GM18526 (cell line): ENCODE results near the gene NADSYN1.
"Not testable (repeated sequence)": the region's sequence is repeated elsewhere in the genome, so short reads cannot be mapped to it uniquely, and the experiment has no call there.

Experiments
- POLR2A ChIP-seq: IDR thresholded peaks from 3 replicates; pipeline ENCODE4 v1.6.1; 2011; ENCODE audit not compliant: insufficient read length; ENCODE audit errors: extremely low read depth

NADSYN1 gene

GRCh38 chr11:71535825-71536224, 82.8 kb downstream of the NADSYN1 start:
- no peak for TF ChIP-seq POLR2A

- TF ChIP-seq POLR2A = no peak
Measured at GRCh38 chr11:71537537-71537936, 84.5 kb downstream of the NADSYN1 start.

DNA sequence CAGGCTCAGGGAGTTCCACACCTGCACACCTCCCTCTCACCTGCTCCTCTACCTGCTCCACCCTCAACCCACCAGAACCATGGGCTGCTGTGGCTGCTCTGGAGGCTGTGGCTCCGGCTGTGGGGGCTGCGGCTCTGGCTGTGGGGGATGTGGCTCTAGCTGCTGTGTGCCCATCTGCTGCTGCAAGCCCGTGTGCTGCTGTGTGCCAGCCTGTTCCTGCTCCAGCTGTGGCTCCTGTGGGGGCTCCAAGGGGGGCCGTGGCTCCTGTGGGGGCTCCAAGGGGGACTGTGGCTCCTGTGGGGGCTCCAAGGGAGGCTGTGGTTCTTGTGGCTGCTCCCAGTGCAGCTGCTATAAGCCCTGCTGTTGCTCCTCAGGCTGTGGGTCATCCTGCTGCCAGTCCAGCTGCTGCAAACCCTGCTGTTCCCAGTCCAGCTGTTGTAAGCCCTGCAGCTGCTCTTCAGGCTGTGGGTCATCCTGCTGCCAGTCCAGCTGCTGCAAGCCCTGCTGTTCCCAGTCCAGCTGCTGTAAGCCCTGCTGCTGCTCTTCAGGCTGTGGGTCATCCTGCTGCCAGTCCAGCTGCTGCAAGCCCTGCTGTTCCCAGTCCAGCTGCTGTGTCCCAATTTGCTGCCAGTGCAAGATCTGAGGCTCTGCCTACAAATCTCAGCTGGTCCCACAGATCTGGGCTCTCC, 85.1 kb downstream of the NADSYN1 start, which contains the start of gene KRTAP5-8:
KRTAP5-8 (plus strand) TSS at position 49 of the 689 bp plus-strand sequence; CDS start at position 80, 31 bp downstream.
- not testable (repeated sequence) for TF ChIP-seq POLR2A

DNA sequence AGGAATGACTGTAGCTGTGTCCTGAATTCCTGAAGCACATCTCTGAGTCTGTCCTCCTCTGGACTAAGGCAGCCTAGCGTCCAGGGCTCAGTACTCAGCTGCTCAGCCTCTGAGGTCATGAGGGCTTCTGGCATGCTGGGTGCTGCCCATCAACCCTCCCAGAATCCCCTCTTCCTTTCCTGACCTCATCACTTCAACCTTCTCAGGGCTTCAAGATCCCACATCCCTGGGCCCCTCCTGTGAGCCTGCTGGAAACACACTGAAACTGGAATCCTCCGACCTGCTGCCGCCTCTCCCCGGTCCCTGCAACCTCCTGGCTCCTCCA, 85.6 kb downstream of the NADSYN1 start:
- TF ChIP-seq POLR2A = no peak

DNA sequence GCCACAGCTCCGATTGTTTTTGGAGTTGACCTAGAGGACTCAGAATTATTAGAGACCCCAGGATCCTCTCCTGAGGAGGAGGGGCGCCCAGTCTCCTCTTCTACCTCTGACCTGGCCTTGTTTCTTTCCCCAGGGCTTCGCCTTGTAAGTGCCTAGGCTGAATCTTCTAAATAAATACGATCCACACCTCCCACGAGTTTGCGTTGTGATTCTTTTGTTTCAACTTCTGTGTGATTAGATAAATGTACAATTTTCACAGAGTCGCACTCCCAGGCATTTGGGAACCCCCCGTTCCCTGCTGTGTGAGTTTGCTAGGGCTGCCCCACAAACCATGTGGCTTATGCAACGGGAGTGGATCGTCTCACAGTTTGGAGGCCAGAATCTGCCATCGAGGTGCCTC, 86.0 kb downstream of the NADSYN1 start:
- no peak for TF ChIP-seq POLR2A

GRCh38 chr11:71542382-71542781, 89.4 kb downstream of the NADSYN1 start:
- no peak for TF ChIP-seq POLR2A

DNA sequence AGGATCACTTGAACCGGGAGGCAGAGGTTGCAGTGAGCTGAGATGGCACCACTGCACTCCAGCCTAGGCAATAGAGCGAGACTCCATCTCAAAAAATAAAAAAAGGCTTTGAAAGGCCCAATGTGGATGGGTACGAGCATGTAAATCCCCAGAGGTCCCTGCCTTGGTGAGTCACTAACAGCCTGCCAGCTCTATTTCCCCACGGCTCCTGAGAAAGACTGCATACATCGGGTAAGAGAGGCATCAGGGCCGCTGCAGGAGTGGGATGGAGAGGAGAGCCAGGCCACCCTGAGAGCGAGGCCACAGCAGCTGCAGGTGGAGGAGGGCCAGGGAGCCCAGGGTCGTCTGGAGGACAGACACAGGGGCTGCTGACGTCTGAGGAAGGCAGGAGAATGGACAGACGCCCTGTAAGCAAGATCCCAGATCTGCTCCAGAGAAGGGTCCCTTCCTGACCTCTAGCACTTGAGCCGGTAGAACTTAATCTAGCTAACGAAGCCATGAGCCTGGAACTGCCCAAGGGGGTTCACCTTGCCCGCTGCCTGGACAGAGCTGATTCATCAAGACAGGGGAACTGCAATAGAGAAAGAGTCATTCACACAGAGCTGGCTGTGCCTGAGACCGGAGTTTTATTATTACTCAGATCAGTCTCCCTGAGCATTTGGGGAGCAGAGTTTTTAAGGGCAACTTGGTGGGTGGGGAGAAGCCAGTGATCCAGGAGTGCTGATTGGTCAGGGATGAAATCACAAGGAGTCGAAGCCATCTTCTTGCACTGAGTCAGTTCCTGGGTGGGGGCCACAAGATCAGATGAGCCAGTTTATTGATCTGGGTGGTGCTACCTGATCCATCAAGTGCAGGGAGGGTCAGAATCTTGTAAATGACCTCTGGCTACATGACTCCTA, 90.1 kb downstream of the NADSYN1 start:
- TF ChIP-seq POLR2A = no peak

- TF ChIP-seq POLR2A = no peak
Measured at GRCh38 chr11:71543866-71544265, 90.9 kb downstream of the NADSYN1 start.

GRCh38 chr11:71544525-71545214, 91.7 kb downstream of the NADSYN1 start:
- TF ChIP-seq POLR2A = no peak

DNA sequence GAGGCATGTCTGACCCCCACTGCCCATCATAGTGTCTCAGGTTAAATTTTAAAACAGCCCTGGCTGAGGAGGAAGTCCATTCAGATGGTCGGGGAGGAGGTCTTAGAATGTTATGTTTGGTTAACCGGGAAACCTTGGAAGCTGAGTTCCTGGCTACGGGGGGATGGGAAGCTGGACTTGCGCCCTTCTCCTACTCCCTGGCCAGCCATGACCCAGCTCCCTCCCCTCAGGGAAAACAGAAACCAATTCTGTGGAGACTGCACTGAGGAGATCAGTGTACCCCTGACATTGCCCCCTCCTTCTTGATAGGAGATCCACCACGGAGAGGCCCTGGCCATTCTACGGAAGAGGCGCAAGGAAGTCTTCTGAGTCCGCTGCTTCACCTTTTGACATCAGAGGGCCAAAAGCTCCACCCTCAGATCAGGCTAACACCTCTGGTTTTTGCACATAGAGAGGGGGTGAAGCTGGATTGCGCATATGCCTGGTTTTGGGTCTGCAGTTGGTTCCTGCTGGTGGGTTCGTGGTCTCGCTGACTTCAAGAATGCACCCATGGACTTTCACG, 92.5 kb downstream of the NADSYN1 start:
- TF ChIP-seq POLR2A = no peak

- TF ChIP-seq POLR2A = no peak
Measured at GRCh38 chr11:71548120-71548519, 95.1 kb downstream of the NADSYN1 start, which contains the start of gene KRTAP5-9. Gene KRTAP5-9 (plus strand): TSS chr11:71548420. CDS start chr11:71548658, 238 bp downstream.

DNA sequence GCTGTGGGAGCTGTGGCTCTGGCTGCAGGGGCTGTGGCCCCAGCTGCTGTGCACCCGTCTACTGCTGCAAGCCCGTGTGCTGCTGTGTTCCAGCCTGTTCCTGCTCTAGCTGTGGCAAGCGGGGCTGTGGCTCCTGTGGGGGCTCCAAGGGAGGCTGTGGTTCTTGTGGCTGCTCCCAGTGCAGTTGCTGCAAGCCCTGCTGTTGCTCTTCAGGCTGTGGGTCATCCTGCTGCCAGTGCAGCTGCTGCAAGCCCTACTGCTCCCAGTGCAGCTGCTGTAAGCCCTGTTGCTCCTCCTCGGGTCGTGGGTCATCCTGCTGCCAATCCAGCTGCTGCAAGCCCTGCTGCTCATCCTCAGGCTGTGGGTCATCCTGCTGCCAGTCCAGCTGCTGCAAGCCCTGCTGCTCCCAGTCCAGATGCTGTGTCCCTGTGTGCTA, 95.7 kb downstream of the NADSYN1 start:
- TF ChIP-seq POLR2A = no peak
